MM.1S (cell line): ENCODE measurements around the gene MARCHF10.

Source experiments
- CTCF ChIP-seq: fragments of 300-600 bp; sonication (generic); IDR thresholded peaks from 2 replicates; pipeline ENCODE4 v1.5.1; 2016; ENCODE audit warnings: antibody characterized with exemption, low read length, mixed read lengths
- EZH2phosphoT487 ChIP-seq: fragments of 300-600 bp; sonication (generic); IDR thresholded peaks from 2 replicates; pipeline ENCODE4 v1.6.1; 2018; ENCODE audit warnings: antibody characterized with exemption, low read length

DNA sequence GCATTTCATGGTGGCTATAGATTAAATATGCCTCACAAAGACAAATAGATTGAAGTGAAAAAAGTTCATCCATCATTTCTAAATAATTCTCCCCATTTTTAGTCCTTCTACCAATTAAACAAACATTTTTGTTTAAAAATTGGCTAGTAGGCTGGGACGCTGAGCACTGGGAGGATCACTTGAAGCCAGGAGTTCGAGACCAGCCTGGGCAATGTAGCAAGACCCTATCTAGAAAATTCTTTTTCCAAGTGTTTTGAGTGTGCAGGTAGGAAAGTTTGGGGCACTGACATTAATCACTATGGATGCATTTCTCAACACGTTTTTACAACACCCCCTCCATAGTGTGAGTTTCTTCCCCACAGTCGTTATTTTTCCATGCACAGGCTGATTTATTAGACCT is 123.9 kb downstream of the MARCHF10 start:
- TF ChIP-seq CTCF (no peak), EZH2phosphoT487 (no peak)
